Ishikawa (cell line): ENCODE data around the gene VAX1.

Source experiments
- CEBPB ChIP-seq: IDR thresholded peaks from 2 replicates; pipeline ENCODE4 v1.6.1; 2012
- EGR1 ChIP-seq: IDR thresholded peaks from 2 replicates; pipeline ENCODE4 v1.6.1; 2012
- RAD21 ChIP-seq: IDR thresholded peaks from 2 replicates; pipeline ENCODE4 v1.6.1; 2012; ENCODE audit warnings: low read depth
- REST ChIP-seq: IDR thresholded peaks from 2 replicates; pipeline ENCODE4 v1.6.1; 2012; ENCODE audit warnings: low read depth, mild to moderate bottlenecking
- TAF1 ChIP-seq: IDR thresholded peaks from 2 replicates; pipeline ENCODE4 v1.6.1; 2012; ENCODE audit warnings: low read depth, mild to moderate bottlenecking
- TCF12 ChIP-seq: IDR thresholded peaks from 2 replicates; pipeline ENCODE4 v1.6.1; 2012; ENCODE audit warnings: low read depth
- TEAD4 ChIP-seq: IDR thresholded peaks from 2 replicates; pipeline ENCODE4 v1.6.1; 2012

- TF ChIP-seq TCF12 (no peak), EGR1 (no peak), TAF1 (no peak), REST (no peak), CEBPB (no peak), TEAD4 (no peak), RAD21 (no peak)
Observed at GRCh38 chr10:117166418-117167345, 28.6 kb upstream of the VAX1 start.
